ENCODE results near the gene EGR4.
"Not testable (repeated sequence)": the region's sequence is repeated elsewhere in the genome, so short reads cannot be mapped to it uniquely, and the experiment has no call there.

Gene EGR4

DNA sequence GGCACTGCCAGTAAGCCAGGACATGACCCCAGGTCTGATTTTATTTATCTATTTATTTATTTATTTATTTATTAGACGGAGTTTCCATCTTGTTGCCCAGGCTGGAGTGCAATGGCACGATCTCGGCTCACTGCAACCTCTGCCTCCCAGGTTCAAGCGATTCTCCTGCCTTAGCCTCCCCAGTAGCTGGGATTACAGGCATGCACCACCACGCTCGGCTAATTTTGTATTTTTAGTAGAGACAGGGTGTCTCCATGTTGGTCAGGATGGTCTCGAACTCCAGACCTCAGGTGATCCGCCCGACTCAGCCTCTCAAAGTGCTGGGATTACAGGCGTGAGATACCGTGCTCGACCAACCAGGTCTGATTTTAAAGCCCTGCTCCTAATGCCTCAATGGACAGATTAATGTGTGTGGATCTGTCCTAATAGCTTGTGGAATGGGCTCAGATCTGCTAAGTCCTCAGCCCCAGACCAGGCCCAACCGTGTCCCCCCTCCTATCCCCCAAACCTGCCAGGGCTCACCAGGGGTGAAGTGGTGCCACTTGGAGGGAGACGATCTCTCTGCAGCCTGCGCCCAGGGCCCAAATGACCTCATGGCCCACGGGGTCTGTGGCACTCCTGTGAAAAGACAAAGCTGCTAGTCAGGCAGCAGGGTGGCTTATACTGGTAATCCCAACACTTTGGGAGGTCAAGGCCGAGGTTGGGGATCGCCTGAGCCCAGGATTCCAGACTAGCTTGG, 30.5 kb downstream of the EGR4 start:
- not testable (repeated sequence) for DNase-seq

DNA sequence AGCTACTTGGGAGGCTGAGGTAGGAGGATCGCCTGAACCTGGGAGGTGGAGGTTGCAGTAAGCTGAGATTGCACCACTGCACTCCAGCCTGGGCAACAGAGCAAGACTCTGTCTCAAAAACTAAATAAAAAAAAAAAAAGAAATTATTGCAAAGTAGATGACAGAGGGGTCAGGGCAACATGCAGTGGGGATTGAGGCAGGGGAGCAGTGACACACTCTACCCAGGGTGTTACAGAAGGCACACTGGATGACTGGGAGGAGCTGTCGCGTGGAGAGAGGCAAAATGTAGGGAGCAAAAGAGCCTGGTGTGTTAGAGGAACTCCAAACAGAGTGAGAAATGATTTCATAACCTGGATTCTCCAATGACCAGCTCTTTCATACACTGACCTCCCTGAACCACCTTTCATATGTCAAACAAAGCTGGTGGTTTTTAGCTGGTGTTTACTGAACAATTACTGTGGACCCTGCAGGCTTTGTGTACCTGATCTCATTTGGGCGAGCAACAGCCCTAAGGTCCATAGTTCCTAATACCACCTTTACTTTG, 31.2 kb downstream of the EGR4 start:
- DNase-seq = no peak

DNA sequence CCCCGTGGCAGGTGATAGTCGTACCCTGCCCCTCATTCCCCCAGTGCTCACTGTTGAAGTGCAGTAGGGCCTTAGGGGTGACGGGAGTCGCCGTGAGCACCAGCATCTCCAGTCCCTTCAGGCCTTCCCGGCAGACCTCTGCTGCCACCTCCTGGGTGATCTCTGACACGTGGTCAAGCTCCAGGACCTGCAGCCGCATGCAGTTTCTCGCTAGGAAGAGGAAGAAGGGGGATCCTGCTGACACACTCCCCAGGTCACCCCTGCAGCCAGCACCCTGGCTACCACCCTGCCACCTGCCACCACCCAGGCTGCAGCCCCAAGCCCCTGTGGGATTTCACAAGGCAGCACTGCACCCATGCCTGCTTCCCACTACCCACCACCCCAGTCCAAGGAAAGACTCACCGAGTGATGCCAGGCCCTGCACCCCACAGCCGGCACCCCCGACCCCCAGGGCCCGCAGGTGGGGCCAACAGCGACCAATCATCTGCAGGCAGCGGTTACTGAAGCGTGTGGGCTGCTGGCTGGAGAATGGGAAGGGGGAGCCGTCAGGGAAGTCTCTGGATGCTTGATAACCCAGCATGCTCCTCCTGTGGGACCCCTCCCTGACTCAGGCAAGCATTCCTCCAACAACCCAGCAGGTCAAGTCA, 32.9 kb downstream of the EGR4 start:
- peak; percentile 44 for DNase-seq

DNA sequence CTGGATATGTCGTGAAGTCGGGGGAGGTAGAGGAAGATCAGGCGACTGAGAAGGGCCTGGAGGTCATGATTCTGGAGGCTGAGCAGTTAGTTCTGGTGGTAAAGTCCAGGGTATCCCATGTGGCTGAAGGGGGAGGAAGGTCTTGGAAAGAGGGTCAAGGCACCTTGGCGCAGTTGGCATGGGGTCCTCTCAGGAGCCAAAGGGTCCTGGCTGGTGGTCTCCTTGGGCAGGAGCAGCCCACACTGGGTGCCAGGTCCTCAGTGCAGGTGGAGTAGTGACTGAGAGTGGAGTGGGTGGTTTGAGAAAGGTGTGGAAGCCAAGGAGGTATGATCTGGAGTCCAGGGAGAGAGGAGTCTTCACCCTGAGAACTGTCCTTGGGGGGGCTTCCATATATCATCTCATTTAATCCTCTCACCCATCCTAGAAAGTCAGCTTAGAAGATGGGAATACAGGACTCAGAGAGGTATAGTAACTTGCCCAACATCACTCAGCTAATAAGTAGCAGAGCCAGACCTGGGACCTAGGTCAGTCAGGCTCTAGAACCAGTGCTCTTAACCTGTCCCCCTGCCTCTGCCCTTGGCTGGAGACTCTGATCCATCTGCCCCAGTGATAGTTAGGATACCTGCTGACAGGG, 33.5 kb downstream of the EGR4 start:
- DNase-seq = no peak

DNA sequence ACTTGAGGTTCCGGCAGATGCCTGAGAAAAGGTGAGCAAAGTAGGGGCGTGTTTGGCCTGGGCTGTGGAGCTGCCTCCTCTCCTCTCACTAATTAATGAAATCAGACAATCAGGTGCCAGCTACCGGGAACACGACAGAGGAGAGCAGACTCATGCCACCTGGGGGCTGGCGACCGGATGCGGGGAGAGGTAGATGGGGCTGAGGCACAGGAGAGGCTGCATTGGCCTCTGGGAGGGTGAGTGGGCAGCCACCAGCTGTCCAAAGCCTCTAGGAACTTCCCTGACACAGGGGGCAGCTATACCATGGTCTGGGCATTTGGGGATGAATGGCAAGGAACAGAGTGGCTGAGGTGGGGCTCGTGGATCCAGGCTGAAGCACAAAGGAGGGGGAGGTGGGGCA, 34.1 kb downstream of the EGR4 start:
- no peak for DNase-seq

DNA sequence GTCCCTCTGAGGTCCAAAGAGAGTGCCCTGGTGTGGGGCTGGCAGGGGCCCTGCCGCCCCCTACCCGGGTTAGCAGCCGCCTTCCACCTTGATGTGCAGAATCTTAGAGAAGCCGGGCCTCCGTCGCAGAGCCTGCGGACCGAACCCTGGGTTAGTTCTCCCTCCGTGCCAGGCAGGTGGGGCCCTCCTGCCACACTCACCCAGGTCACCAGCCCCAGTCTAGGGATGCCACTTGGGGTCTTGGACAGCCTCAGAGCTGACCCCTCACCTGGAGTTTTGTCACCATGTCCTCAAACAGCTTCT, 34.5 kb downstream of the EGR4 start:
- DNase-seq = no peak

DNA sequence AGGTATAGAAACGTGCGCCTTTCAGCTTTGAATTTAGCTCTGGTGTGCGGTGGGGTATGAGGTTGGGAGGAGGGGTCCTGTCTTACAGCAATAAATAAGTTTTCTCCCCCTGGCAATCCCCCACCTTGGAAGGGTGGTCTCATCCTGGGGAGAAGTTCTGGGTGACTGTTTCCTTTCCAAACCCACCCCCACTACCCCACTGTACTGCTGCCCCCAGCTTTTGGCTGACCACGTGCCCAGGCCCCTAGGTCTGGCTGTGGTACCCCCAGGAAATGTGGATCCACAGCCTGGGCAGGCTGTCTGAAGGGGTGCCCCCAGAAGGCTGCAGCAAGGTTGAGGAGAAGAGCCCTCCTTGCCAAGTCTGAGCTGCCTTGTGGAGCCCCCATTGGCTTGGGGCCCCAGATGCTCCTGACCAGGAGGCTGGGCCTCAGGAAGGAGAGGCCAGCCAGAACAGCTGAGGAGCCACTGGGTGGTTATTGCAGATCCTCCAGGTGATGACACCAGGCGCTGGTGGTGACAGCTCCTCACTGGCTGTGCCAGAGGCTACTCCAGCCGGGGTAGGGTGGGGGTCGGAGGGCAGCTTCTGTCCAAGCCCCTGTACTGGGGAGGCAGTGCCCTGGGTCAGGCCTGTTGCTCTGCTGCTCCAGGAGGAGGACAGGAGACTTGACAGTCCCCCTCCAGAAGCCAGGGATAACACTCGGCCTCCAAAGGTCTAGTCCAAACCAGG, 35.0 kb downstream of the EGR4 start:
- DNase-seq = no peak

DNA sequence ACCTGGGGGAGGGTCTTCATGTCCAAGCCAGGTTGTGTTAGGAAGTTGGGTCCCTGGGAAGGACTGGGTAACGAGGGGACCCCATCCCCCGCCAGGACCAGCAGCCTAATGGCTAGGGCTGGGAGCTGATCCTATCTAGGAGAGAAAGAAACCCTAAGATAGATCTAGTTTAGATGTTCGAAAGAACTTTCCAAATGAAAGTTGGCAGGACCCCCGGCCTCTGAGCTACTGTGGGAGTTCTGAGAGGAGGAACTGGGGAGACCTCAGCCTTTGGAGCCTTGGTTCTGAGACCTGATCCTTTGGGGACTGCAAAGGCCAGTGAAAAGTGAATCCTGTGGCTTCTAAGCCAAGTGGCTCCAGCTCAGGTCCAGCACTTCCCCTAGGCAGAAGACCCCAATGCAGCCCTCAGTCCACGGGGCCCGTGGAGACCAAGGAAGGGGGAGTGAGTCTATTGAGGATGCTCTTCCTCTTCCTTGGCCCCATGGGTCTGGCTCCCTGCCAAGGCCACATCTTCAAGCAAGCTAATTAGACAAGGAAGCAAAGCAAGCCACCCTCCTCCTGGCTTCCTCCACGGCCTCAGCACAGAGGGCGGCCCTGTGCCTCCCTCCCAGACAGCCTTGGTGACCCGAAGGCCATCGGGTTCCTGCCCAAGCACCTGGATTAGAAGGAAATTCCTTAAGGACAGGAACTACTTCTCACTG, 35.8 kb downstream of the EGR4 start:
- no peak for DNase-seq

DNA sequence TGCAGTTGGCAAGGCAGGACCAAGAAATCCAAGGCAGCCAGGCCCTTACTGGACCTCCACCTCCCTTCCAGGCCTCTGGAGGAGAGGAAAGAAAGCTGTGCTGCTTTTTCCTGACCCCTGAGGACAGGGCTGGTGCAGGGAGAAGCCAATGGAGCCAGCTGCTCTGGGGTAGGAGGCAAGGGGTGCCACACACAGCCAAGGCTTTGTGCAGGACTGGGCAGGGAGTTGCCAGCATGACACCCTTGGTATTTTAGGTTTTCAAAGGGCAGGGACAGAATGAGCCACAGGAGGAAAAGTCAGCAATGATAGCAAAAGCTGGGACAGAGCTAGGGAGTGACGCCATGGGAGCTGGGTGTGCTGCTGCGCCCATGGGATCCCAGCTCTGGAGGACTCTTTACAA, 36.3 kb downstream of the EGR4 start:
- no peak for DNase-seq

DNA sequence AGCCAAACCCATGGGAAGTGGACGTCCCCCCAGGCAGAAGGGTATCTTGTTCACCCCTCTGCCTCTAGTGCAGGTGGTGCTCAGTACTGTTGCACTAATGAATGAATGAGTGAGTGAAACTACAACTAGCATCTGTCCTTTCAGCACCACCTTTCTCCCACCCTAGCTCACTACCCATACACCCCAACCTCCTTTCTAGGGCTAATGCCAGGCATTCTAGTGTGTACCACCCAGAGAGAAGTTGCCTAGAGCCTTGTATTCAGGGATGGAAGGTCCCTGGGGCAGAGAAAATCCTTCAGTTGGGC, 36.8 kb downstream of the EGR4 start:
- DNase-seq = no peak

DNA sequence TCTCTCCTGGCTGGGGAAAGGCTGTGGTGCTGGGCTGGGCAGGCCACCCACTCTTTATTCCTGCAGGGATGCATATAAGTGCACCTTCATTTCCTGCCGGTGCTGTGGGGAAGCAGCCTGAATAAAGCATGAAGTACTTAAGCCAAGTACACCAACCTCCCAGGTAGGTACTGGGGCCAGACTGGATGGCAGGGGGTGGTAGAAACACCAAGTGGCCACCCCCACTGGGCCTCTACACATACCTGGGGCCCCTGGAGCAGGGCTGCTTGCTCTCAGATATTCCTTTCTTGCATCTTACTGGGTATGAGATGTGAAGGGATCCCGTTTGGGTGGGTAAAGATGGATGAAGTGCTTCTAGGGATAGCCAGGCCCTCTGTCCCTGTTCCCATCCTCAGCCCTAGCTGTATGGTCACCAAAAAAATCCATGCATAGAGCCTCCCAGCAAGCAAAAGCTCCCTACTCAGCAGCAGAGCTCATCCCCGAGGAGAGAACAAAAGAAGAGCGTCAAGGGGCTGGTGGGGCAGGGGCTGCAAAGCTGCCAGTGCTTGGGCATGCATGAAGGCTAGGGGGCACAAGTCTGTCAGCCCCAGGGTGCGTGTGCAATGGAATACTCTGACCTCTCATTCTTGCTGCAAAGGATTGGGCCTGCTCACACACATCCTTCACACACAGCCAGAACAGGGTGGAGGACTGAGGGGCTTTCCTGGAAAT, 37.3 kb downstream of the EGR4 start:
- no peak for DNase-seq

DNA sequence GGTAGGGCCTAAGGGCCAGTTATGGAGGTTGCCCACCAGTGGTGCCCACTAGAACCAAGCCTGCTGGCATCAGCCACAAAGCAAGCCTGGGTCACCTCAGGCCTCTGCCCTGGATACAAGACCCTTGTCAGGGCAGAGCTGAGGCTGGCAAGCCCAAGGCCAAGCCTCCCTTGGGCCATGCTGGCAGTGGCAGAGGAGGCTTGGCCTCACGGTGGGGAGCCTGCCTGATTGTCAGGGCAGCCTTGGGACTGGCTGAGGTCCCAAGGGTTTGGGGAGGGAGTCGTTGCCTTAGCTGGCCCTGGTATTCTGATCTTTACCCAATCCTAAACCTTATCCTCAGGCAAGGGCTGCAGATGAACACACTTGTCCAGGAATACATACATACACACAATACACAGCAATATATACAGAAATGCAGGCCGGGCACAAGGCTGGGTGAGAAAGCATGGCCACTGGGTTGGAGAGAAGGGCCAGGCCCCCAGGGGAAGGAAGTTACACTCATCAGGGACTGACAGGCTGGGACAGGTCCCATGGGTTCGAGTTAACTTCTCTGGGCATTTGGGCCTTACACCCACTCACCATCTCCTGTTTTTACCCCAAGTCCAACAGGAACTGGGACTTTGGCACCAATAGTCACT, 38.2 kb downstream of the EGR4 start:
- no peak for DNase-seq

DNA sequence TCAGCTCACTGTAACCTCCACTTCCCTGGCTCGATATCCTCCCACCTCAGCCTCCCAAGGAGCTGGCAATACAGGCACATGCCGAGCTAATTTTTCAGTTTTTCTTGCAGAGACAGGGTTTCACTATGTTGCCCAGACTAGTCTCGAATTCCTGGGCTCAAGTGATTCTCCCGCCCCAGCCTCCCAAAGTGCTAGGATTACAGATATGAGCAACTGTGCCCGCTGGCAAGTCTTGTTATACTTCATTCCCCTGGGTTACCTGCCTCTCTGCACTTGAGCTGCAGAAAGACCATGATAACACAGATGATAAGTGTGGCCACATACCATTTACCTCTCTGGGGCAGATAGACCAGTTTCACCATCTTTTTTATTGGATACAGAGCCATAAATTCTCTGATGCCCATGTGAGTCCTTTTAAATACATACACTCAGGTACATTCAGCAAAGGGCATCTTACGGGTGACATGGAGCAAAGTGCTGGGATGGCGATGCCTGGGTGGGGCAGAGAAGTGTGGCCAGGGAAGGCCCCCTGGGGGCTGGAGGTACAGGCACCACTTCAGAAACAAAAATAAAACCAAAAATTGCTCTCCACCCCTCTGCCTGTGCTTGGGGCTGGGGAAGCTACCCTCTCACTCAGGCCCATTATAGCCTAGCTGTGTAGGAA, 38.9 kb downstream of the EGR4 start:
- no peak for DNase-seq

DNA sequence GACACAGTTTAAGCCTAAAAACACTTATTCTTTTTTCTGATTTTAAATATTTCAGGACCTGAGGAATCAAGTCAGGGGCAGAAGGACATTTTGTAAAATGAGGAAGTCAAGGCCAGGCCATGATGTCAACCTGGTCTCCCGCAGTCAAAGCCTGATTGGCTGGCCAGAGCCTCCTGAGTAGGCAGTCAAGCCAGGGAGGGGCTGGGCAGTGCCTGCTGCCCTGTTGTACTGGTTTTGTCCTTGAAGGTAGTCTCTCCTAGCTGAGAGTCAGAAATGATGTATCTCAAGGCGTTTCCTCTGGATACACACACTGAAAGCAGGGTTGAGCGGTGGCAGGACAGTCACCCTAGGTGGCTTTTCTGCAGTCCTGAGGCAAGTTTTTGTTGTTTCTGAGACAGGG, 39.4 kb downstream of the EGR4 start:
- no peak for DNase-seq

DNA sequence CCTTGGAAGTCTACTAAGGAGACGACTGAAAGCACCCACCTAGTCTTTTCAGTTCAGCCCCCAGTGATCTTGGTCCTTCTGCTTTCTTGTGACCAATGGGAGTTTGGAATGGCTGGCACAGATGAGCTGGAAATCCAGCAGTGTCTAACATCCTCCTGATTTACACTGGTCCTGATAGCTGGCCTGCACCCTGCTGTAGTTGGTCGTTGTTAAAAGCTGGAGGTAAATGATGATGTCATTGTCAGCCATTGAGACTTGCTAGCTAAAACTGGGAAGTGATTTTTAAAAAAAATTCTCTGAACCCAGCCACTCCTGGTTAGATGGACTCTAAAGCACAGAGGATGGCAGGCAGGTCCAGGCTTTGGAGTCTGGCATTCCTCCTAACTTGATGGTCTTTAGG, 39.9 kb downstream of the EGR4 start:
- DNase-seq = no peak

DNA sequence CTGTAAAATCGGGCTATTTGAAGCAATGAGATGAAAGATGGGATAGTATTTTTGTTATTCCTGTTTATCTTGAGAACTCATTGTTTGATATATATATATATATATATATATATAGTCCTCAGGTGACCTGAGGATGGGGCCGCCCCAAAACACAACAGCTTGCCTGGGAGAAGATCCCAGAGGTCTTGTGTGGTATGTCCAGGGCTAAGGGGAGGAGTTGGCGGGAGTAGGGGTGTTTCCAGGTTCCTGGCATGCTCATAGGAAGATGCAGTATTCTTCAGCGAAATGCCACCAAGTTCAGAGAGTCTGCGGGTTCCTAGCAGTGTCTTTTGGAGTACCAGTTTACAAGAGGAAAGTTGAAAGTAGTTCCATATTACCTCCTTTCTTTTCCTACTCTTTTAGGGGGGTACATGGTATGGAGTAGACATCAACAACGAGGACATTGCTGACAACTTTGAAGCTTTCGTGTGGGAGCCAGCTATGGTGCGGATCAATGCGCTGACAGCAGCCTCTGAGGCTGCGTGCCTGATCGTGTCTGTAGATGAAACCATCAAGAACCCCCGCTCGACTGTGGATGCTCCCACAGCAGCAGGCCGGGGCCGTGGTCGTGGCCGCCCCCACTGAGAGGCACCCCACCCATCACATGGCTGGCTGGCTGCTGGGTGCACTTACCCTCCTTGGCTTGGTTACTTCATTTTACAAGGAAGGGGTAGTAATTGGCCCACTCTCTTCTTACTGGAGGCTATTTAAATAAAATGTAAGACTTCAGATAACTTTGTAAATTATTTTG, 40.9 kb downstream of the EGR4 start:
- DNase-seq = no peak

DNA sequence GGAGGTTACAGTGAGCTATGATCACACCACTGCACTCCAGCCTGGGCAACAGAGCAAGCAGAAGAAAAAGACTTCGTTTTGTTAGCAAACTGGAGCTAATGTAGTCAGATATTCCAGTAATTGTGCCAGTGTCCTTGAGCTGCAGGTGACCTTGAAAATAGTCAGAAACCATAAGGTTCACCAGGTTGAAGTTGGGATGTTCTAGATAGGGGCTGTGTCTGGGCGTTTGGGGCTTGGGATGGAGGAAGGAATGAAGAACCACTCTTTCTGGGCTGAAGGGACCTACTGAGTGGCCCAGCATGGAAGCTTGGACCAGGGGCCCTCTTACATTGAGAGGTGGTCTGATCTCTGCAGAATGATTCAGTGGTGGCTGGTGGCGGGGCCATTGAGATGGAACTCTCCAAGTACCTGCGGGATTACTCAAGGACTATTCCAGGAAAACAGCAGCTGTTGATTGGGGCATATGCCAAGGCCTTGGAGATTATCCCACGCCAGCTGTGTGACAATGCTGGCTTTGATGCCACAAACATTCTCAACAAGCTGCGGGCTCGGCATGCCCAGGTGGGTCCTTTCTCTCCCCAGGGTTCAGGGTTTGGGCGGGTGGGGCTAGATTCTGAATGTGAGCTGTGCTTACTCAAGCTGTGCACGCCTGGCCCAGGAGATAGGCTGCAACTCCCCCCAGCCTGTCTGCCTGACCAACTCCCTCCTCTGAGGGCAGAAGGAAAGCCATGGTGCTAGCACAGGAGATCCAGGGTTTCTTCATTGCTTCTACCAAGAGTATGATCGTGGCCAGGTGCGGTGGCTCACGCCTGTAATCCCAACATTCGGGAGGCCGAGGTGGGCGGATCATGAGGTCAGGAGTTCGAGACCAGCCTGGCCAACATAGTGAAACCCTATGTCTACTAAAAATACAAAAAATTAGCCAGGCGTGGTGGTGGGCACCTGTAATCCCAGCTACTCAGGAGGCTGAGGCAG, 42.2 kb downstream of the EGR4 start:
- DNase-seq = no peak

DNA sequence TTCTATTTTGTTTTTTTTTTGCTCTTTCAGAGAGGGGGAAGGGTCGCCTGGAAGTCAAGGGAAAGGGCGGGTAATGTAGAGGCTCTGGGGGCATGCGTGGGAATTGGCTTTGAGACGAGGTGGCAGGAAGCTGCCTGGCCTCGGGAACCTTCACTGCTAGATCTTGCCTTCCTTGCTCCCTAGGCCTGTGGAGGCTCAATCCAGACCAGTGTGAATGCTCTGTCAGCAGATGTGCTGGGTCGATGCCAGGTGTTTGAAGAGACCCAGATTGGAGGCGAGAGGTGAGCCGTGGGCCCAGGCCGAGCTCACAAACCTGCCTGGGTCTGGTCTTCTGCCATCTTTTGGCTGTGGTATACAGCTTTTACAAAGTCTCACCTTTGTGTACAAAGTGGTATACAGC, 43.7 kb downstream of the EGR4 start:
- DNase-seq = no peak

DNA sequence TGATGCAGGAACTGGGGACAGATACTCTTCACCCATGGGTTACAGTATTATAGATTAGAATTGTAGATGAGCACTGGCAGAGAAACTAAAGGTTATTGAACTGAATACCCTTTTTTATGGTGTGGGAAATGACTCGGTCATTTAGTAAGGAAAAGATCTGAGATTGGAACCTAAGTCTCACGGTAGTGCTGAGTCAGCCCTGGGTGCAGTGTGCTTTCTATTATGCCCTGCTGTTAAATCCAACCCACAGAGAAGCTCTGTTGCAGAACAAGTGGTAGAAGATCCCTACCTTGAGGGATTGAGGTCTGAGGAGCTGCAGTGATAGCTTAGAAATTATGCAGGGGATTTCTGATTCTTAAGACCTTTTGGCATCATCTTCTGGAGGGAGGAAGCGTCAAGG, 46.5 kb downstream of the EGR4 start:
- no peak for DNase-seq

All from eye (tissue), 1 donor.